Hematopoietic multipotent progenitor cell treated with erythropoietin and hydrocortisone succinate and interleukin-3 and kit ligand, for 17 days (in vitro differentiated cells): Measurements from ENCODE around the gene NUDT6.
"Not testable (repeated sequence)": the region's sequence is repeated elsewhere in the genome, so short reads cannot be mapped to it uniquely, and the experiment has no call there.

Experiments
- DNase-seq: peaks from one replicate; pipeline ENCODE4 v3.0.0-alpha.2; 2015; ENCODE audit warnings: low spot score

NUDT6 gene

DNA sequence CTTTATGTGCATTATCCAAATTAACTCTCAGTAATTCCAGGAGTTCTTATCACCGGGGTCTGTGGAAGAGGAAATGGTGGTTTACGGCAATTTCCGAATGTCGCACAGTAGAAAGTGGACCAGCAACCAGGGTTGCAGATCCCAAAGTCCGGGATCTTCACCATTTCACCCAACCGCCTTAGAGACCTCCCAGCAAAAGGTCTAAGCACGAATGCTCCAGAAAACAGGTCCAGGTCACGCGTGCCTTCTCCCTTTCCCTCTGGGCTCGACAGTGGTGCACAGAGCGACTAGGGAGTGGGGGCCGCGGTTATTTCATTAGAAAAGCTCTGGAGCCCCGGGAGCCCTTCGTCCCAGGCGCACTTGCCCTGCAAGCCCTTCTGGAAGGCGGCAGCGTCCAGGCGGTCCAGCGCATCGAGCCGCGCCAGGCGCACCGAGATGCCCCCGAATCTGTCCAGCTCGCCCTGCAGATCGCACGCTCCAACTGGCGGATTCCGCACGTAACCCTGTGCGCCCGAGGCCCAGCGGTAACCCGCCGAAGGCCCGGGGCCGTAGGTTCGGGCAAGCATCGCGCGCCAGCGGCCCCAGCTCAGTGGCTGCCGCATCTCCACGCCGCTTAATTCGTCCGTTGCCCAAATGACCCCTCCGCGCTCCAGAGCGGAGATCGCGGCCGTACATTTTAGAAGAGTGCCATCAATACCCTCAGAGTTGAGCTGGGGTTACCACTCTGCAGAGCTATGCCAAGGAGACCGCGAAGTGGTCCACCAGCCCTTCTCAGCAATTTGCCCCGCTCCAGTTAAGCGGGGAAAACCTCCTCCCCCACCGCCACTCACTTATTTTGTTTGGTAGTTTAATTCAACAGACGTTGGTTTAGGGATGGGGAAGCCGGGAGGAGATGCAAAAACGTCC, at the start of gene NUDT6:
TSS of gene NUDT6 (minus strand) at position 627 of the 906 bp plus-strand sequence. CDS start at position 602, 25 bp downstream.
- DNase-seq: peak; percentile 51

- no peak for DNase-seq
Measured at GRCh38 chr4:122968227-122968812, 45.9 kb upstream of the NUDT6 start.

GRCh38 chr4:122967231-122967630, 44.8 kb upstream of the NUDT6 start:
- DNase-seq: no peak

DNA sequence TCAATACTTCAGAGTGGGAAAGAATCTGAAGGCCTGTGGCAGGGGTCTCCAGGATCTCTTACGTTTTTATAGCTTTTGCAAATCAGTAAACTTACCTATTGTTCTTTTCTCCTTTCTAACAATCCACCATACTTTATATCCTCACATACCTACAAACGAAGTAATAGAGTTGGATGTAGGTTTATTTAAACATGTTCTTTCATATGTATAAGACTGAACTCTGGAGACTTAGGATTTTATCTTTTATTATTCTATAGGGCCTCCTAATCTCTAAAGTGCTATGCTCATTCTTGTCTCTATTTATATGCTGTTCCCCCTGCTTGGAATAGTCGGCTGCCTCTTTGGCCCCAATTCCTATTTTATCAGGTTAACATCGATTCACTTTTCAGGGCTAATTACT, 43.8 kb upstream of the NUDT6 start:
- DNase-seq: no peak

GRCh38 chr4:122963216-122963615, 40.8 kb upstream of the NUDT6 start:
- no peak for DNase-seq

GRCh38 chr4:122960611-122961000, 38.2 kb upstream of the NUDT6 start:
- no peak for DNase-seq

GRCh38 chr4:122959981-122960610, 37.7 kb upstream of the NUDT6 start:
- no peak for DNase-seq

DNA sequence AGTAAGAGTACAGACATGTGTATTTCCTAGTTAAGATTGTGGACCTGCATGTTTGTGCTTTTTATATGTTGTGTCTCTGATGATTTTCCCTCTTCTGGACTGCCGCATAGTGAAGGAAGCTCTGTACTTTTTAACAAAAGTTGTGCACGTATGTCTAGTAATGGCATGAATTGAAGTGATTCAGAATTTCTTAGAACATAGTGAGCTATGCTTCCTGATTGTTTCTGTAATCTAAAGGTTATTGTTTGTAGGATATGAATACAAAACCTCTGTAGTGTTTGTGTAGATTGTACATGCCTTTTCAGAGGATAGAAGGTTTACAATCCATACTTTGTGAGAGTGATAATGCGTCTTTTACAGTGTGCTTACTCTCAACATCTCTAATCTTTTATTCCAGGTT, 37.0 kb upstream of the NUDT6 start:
- no peak for DNase-seq

- no peak for DNase-seq
Measured at GRCh38 chr4:122958505-122958904, 36.1 kb upstream of the NUDT6 start.

GRCh38 chr4:122953924-122954323, 31.5 kb upstream of the NUDT6 start:
- DNase-seq: no peak

DNA sequence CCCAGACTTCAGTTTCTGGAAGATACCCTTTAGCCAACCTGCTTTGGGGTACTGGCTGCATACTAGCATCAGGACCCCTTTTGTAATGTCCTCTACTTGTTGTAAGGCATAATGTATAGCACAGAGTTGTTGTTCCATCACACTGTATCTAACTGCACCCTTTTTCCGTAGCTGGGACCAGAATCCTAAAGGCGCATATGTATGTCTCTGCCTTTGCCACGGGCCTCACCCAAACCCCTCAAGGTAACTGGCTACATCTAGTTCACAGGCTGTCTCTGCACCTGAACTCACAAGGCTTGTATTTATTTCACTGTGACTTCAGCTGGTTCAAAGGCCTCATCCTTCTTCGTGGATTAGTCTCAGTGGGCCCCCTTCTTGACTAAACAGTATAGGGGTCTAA, 29.6 kb upstream of the NUDT6 start:
- no peak for DNase-seq

DNA sequence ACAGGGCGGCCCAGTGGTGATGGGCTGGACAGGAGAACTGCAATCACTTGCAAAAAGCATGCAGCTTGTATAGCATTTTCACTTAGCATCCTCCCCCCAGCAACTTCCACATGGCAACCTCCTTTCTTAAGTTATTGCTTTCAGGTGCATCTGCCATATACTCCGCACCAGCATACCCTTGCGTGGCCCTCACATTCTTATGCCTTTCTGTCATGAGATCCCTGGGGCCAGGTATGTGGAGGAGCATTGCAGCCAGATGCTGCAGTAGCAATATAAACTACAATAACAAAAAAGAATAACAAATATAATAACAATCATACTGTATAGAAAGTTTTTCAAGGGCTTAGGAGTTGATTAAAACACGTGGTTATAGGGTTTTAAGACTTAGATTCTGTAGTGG, 26.3 kb upstream of the NUDT6 start:
- DNase-seq: no peak

- no peak for DNase-seq
Measured at GRCh38 chr4:122946142-122946541, 23.7 kb upstream of the NUDT6 start.

- DNase-seq: not testable (repeated sequence)
Measured at GRCh38 chr4:122945136-122945535, 22.7 kb upstream of the NUDT6 start.

DNA sequence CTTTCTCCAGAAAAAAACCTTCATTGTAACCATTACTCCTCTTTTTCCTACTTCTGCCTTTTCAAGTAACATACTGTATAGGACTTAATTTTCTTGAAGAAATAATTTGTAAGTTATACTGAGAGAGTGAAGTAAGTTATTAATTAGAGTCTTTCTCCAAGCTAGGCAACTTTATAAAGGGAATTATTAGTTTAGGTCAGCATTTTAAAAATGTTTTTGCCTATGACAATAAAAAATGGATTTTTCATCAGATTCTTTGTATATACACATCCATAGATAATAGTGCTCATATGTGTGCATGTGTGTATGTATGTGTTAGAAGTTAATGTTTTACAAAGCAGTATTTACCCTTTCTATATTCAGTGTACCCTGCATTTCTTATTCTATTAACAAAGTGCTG, 10.4 kb upstream of the NUDT6 start:
- DNase-seq: no peak

DNA sequence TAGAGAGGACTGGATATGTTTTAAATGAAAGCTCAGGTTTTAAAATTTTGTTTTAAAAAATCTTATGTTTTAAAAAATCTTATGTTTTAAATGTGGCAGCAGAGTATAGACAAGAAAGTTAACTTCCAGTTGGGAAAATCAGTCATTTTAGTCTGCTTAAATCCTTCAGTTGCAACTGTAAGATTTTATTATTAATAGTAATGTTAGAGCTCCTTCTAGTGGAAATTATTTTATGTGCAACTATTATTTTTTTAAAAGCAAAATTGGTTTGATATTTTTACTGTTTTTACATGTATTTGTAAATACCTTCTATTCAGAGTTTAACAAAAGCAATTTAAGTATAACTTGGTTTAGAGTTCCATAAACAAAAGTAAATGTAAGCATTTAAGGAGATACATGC, 8.5 kb upstream of the NUDT6 start:
- peak; percentile 42 for DNase-seq

GRCh38 chr4:122928930-122929329, 6.5 kb upstream of the NUDT6 start:
- DNase-seq: no peak

DNA sequence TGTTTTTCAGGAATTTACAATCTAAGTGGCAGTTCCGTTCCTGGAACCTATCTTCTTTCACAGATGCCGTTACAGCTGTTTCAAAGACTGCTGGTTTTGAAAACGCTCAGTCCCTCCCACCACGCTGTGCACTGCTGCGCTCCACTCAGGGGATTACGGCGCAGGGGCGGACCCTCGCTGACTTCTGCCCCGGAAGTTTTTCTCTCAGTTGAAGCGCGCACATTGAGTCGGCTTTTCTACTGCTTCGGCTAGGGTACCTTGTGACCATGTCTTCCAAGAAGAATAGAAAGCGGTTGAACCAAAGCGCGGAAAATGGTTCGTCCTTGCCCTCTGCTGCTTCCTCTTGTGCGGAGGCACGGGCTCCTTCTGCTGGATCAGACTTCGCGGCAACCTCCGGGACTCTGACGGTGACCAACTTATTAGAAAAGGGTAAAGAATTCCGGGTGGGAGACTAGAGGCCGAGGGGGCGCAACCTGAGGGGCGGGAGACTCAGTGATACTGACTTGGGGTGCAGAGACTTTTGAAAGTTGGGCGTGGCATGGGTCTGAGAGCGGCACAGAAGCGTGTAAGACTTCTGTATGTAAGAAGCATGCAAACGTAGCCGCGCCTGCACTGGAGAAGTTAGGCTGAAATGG, 597 bp upstream of the NUDT6 start:
- DNase-seq: peak; percentile 75

DNA sequence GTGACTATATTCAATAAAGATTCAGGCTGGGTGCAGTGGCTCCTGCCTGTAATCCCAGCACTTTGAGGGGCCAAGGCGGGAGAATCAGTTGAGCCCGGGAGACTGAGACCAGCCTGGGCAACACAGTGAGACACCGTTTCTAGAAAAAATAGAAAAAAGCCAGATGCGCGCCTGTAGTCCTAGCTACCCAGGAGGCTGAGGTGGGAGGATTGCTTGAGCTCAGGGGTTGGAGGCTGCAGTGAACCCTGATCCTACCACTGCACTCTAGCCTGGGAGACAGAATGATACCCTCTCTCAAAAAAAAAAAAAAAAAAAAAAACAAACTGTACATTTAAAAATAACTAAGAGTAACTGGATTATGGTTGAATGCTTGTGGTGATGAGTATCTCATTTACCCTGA, 1.1 kb downstream of the NUDT6 start:
- no peak for DNase-seq

- peak; percentile 44 for DNase-seq
Measured at GRCh38 chr4:122920473-122920872, 1.9 kb downstream of the NUDT6 start.

- no peak for DNase-seq
Measured at GRCh38 chr4:122917731-122918130, 4.7 kb downstream of the NUDT6 start.

- DNase-seq: no peak
Measured at GRCh38 chr4:122914938-122915337, 7.5 kb downstream of the NUDT6 start.
